Forelimb muscle (tissue), 1 donor: ENCODE results near the gene PBX1. TPM values are rescaled to one million over a fixed set of nuclear protein-coding genes. Genes with fewer than 3 reads are reported as not detected.

Experiments
- DNase-seq: peaks from one replicate; pipeline ENCODE4 v3.0.0-alpha.2; 2013; ENCODE audit warnings: low read depth
- polyA plus RNA-seq: library from polyadenylated mRNA; unstranded; fragments of 120-200 nt; gene quantifications from one replicate; pipeline ENCODE4 v1.2.1, GENCODE V29; 2013; ENCODE audit not compliant: insufficient read length

PBX1 gene
- polyA plus RNA-seq, 1 donor = 57.3 TPM

- no peak for DNase-seq
These were observed 137.1 kb downstream of the PBX1 start for GRCh38 chr1:164695956-164696665.

- no peak for DNase-seq
These were observed 141.0 kb downstream of the PBX1 start for GRCh38 chr1:164699815-164700491.

- DNase-seq = no peak
These were observed 141.7 kb downstream of the PBX1 start for GRCh38 chr1:164700683-164701082.

- no peak for DNase-seq
These were observed 142.3 kb downstream of the PBX1 start for GRCh38 chr1:164701189-164701761.

- no peak for DNase-seq
These were observed 143.2 kb downstream of the PBX1 start for GRCh38 chr1:164702216-164702615.

- no peak for DNase-seq
These were observed 143.7 kb downstream of the PBX1 start for GRCh38 chr1:164702664-164703063.

- DNase-seq = no peak
These were observed 144.5 kb downstream of the PBX1 start for GRCh38 chr1:164703463-164703862.

- DNase-seq = no peak
These were observed 145.0 kb downstream of the PBX1 start for GRCh38 chr1:164703960-164704411.

GRCh38 chr1:164704954-164705353 is 146.0 kb downstream of the PBX1 start:
- no peak for DNase-seq

GRCh38 chr1:164706606-164706987 is 147.6 kb downstream of the PBX1 start:
- no peak for DNase-seq

- no peak for DNase-seq
These were observed 148.9 kb downstream of the PBX1 start for GRCh38 chr1:164707868-164708331.

GRCh38 chr1:164708596-164708995 is 149.6 kb downstream of the PBX1 start:
- DNase-seq = no peak

- no peak for DNase-seq
These were observed 150.1 kb downstream of the PBX1 start for GRCh38 chr1:164709126-164709525.

- DNase-seq = no peak
These were observed 150.7 kb downstream of the PBX1 start for GRCh38 chr1:164709541-164710278.

GRCh38 chr1:164712131-164713036 is 153.4 kb downstream of the PBX1 start:
- no peak for DNase-seq

- no peak for DNase-seq
These were observed 154.6 kb downstream of the PBX1 start for GRCh38 chr1:164713456-164714207.

GRCh38 chr1:164716992-164717703 is 158.2 kb downstream of the PBX1 start:
- DNase-seq = no peak

GRCh38 chr1:164718821-164719220 is 159.8 kb downstream of the PBX1 start:
- no peak for DNase-seq

GRCh38 chr1:164719676-164720439 is 160.9 kb downstream of the PBX1 start:
- DNase-seq = no peak
